WTC11 (cell line): ENCODE data around the gene ZNF423. TPM values are rescaled to one million over a fixed set of nuclear protein-coding genes. Genes with fewer than 3 reads are reported as not detected.

ENCODE experiments used
- ATAC-seq: fragments of 200-7000 bp; cut with Tn5 transposase; 2 replicates; pipeline ENCODE4 v1.10.0; 2021; ENCODE audit warnings: mild to moderate bottlenecking, moderate library complexity
- CTCF ChIA-PET: fragments of 300-600 bp; sonication (Branson Sonifier 250); formaldehyde crosslinking; loops from one replicate; lab custom pipeline; 2021; ENCODE audit warnings: antibody characterized with exemption; lab: Charles Lee
- POLR2A ChIA-PET: fragments of 350-600 bp; sonication (Branson Sonifier 250); formaldehyde crosslinking; loops from one replicate; lab custom pipeline; 2021; ENCODE audit warnings: antibody characterized with exemption; lab: Charles Lee
- DNase-seq: peaks from one replicate; pipeline ENCODE4 v3.0.0; 2021; ENCODE audit warnings: low spot score
- H3K27ac Mint-ChIP-seq: 2 replicates; pipeline ENCODE4 v1.8.0; 2021; ENCODE audit warnings: mixed read lengths
- H3K27me3 Mint-ChIP-seq: 2 replicates; pipeline ENCODE4 v1.8.0; 2021; ENCODE audit warnings: low read depth, mild to moderate bottlenecking, moderate library complexity, mixed read lengths
- H3K36me3 Mint-ChIP-seq: 2 replicates; pipeline ENCODE4 v1.8.0; 2021; ENCODE audit warnings: mixed read lengths
- H3K4me1 Mint-ChIP-seq: 2 replicates; pipeline ENCODE4 v1.8.0; 2022; ENCODE audit warnings: mixed read lengths
- H3K4me3 Mint-ChIP-seq: 2 replicates; pipeline ENCODE4 v1.8.0; 2021; ENCODE audit warnings: mild to moderate bottlenecking, moderate library complexity, mixed read lengths
- H3K9me3 Mint-ChIP-seq: 2 replicates; pipeline ENCODE4 v1.8.0; 2021; ENCODE audit warnings: mixed read lengths
- ARID4B ChIP-seq: sonication (generic); formaldehyde crosslinking; IDR thresholded peaks from 2 replicates; pipeline ENCODE4 v1.8.0; 2023; ENCODE audit warnings: missing genetic modification reagents, mild to moderate bottlenecking, borderline replicate concordance
- FOXP4 ChIP-seq: sonication (generic); formaldehyde crosslinking; IDR thresholded peaks from 2 replicates; pipeline ENCODE4 v1.8.0; 2022; ENCODE audit warnings: mild to moderate bottlenecking, missing genetic modification reagents
- GRHL2 ChIP-seq: fragments of 250-450 bp; sonication (Bioruptor Pico); IDR thresholded peaks from 2 replicates; pipeline ENCODE4 v1.8.0; 2022; ENCODE audit warnings: mild to moderate bottlenecking, moderate library complexity; ENCODE audit not compliant: insufficient replicate concordance, severe bottlenecking
- GTF2I ChIP-seq: fragments of 250-450 bp; sonication (Bioruptor Pico); conservative IDR thresholded peaks from 2 replicates; pipeline ENCODE4 v1.4.0; 2021; ENCODE audit warnings: mild to moderate bottlenecking
- KAT7 ChIP-seq: sonication (generic); formaldehyde crosslinking; IDR thresholded peaks from 2 replicates; pipeline ENCODE4 v1.8.1; 2023; ENCODE audit warnings: missing genetic modification reagents, mild to moderate bottlenecking, borderline replicate concordance
- MYBL2 ChIP-seq: sonication (generic); formaldehyde crosslinking; IDR thresholded peaks from 2 replicates; pipeline ENCODE4 v1.8.1; 2023; ENCODE audit warnings: mild to moderate bottlenecking, moderate library complexity, missing genetic modification reagents
- NR1H2 ChIP-seq: sonication (generic); formaldehyde crosslinking; IDR thresholded peaks from 2 replicates; pipeline ENCODE4 v1.9.0; 2021; ENCODE audit warnings: mild to moderate bottlenecking, moderate library complexity, missing genetic modification reagents
- NR3C1 ChIP-seq: sonication (generic); formaldehyde crosslinking; conservative IDR thresholded peaks from 2 replicates; pipeline ENCODE4 v1.8.1; 2023; ENCODE audit warnings: low read depth, mild to moderate bottlenecking, missing genetic modification reagents
- PRRX2 ChIP-seq: fragments of 250-450 bp; sonication (Bioruptor Pico); IDR thresholded peaks from 2 replicates; pipeline ENCODE4 v1.8.0; 2021; ENCODE audit warnings: mild to moderate bottlenecking
- RELA ChIP-seq: sonication (generic); formaldehyde crosslinking; IDR thresholded peaks from 2 replicates; pipeline ENCODE4 v1.8.1; 2022; ENCODE audit warnings: missing genetic modification reagents, mild to moderate bottlenecking, borderline replicate concordance
- SOX15 ChIP-seq: fragments of 250-450 bp; sonication (Bioruptor Pico); IDR thresholded peaks from 2 replicates; pipeline ENCODE4 v1.9.0; 2021; ENCODE audit warnings: mild to moderate bottlenecking
- USF1 ChIP-seq: sonication (generic); formaldehyde crosslinking; IDR thresholded peaks from 2 replicates; pipeline ENCODE4 v1.8.0; 2022; ENCODE audit warnings: mild to moderate bottlenecking, missing genetic modification reagents
- ZBTB21 ChIP-seq: sonication (generic); formaldehyde crosslinking; IDR thresholded peaks from 2 replicates; pipeline ENCODE4 v1.8.1; 2023; ENCODE audit warnings: mild to moderate bottlenecking, missing genetic modification reagents, borderline replicate concordance
- ZBTB43 ChIP-seq: sonication (generic); formaldehyde crosslinking; IDR thresholded peaks from 2 replicates; pipeline ENCODE4 v1.8.1; 2023; ENCODE audit warnings: mild to moderate bottlenecking, missing genetic modification reagents
- ZNF138 ChIP-seq: sonication (generic); formaldehyde crosslinking; conservative IDR thresholded peaks from 2 replicates; pipeline ENCODE4 v1.8.1; 2022; ENCODE audit warnings: mild to moderate bottlenecking, moderate library complexity, missing genetic modification reagents
- ZNF416 ChIP-seq: fragments of 250-450 bp; sonication (Bioruptor Pico); IDR thresholded peaks from 2 replicates; pipeline ENCODE4 v1.9.0; 2021; ENCODE audit warnings: mild to moderate bottlenecking, inconsistent platforms
- total RNA-seq: library from RNA; stranded (reverse); gene quantifications from 3 replicates; pipeline ENCODE4 v1.2.3, GENCODE V29; 2021
- TF ChIP-seq, protein P1 (sequence below): fragments of 250-450 bp; sonication (Bioruptor Pico); IDR thresholded peaks from 2 replicates; pipeline ENCODE4 v2.1.2; 2022; ENCODE audit warnings: mild to moderate bottlenecking, moderate library complexity
- TF ChIP-seq, protein P2 (sequence below): fragments of 250-450 bp; sonication (Bioruptor Pico); IDR thresholded peaks from 2 replicates; pipeline ENCODE4 v1.8.0; 2021; ENCODE audit warnings: mild to moderate bottlenecking

The ZNF423 gene
- total RNA-seq, 1 experiment from 2014 or later = 38.8 TPM

DNA sequence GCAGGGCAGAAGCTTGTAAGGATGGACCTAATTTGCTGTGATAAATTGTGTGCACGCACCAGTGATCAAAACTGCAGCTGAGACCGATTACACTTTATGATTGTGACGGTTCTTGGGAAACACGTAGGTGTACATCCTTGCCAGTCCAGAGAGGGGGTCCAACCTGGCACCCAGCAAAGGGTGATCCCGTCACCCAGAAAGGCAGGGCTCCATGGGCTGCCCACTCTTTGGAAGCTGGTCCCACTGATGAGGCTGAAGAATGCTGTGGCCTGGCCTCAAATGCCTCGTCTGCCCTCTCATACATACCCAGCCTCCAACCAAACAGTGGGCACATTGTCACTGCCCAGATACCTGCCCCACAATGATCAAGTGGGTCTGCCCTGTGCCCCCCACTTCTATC is 350.4 kb downstream of the ZNF423 start:
- ChIA-PET CTCF (interaction anchor here (1.4 kb wide), 1 partner anchor 14 kb away, joined by 4 read pairs; no protein-coding TSS in a partner anchor), POLR2A (no interaction called here)
- ATAC-seq (no peak), DNase-seq (no peak)
- Mint-ChIP-seq H3K4me3 (no peak overlapping the region), H3K4me1 (no peaks in the 10 kb centered on the region), H3K9me3 (peaks cover 4% of the 10 kb centered on the region; the same call in 1 of the 2 replicates), H3K27ac (no peak overlapping the region), H3K27me3 (no peaks in the 10 kb centered on the region), H3K36me3 (0 out of 2 replicates have a peak, but pooled peaks cover 3% of the 10 kb centered on the region)
- TF ChIP-seq USF1 (CRISPR knock-in tag) (no peak), GRHL2 (CRISPR knock-in tag) (no peak), SOX15 (no peak), NR1H2 (CRISPR knock-in tag) (no peak), GTF2I (CRISPR knock-in tag) (no peak), MYBL2 (CRISPR knock-in tag) (no peak), KAT7 (CRISPR knock-in tag) (no peak), FOXP4 (CRISPR knock-in tag) (no peak), NR3C1 (no peak), PRRX2 (CRISPR knock-in tag) (no peak), ZNF138 (no peak), ARID4B (no peak), ZBTB43 (CRISPR knock-in tag) (no peak), ZNF416 (no peak), RELA (CRISPR knock-in tag) (no peak), ZBTB21 (CRISPR knock-in tag) (no peak)
- TF ChIP-seq, protein P1, sequence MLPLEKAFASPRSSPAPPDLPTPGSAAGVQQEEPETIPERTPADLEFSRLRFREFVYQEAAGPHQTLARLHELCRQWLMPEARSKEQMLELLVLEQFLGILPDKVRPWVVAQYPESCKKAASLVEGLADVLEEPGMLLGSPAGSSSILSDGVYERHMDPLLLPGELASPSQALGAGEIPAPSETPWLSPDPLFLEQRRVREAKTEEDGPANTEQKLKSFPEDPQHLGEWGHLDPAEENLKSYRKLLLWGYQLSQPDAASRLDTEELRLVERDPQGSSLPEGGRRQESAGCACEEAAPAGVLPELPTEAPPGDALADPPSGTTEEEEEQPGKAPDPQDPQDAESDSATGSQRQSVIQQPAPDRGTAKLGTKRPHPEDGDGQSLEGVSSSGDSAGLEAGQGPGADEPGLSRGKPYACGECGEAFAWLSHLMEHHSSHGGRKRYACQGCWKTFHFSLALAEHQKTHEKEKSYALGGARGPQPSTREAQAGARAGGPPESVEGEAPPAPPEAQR = no peak
- TF ChIP-seq, protein P2, sequence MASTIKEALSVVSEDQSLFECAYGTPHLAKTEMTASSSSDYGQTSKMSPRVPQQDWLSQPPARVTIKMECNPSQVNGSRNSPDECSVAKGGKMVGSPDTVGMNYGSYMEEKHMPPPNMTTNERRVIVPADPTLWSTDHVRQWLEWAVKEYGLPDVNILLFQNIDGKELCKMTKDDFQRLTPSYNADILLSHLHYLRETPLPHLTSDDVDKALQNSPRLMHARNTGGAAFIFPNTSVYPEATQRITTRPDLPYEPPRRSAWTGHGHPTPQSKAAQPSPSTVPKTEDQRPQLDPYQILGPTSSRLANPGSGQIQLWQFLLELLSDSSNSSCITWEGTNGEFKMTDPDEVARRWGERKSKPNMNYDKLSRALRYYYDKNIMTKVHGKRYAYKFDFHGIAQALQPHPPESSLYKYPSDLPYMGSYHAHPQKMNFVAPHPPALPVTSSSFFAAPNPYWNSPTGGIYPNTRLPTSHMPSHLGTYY (CRISPR knock-in tag) = no peak
- TF ChIP-seq, all 79 proteins: peak for 0
